Measurements from ENCODE around the gene MSMB.
"Not testable (repeated sequence)": the region's sequence is repeated elsewhere in the genome, so short reads cannot be mapped to it uniquely, and the experiment has no call there.

MSMB gene

GRCh38 chr10:46069771-46070463 lies 23.8 kb upstream of the MSMB start:
- no peak for DNase-seq

DNA sequence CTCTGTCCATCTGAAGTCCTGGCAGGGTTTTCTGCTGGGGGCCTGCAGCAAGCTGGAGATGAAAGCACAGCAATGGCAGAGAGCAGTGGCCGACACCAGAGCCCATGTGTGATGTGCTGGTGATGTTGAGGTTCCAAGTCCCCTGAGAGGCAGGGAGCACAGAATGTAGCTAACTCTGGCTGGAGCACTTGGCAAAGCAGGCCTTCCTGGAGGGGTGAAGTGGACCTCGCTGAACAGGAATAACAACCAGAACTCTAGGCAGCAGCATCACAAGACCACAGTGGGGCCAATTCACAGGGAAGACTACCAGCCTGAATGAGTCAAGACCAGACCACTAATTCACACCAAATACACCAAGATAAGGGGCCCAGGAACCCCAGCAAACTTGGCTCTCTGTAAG lies 22.8 kb upstream of the MSMB start:
- no peak for DNase-seq

DNA sequence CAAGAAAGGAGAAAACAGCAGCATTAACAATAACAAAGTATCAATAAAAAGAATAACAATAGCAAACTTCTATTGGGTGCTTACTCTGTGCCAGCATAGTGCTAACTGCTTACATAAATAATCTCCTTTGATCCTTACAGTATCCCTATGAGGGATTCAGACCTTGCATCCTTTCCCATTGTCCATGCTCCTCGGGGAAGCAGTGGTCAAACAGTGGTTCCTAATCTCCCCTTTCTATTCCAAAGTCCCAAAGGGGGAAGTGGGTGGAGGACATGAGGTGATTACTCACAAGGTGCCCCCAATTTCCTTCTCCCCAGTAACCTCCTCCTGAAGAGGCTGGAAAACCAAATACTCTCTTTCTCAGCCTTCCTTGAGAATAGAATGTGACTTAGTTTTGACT lies 22.0 kb upstream of the MSMB start:
- DNase-seq, result no peak

DNA sequence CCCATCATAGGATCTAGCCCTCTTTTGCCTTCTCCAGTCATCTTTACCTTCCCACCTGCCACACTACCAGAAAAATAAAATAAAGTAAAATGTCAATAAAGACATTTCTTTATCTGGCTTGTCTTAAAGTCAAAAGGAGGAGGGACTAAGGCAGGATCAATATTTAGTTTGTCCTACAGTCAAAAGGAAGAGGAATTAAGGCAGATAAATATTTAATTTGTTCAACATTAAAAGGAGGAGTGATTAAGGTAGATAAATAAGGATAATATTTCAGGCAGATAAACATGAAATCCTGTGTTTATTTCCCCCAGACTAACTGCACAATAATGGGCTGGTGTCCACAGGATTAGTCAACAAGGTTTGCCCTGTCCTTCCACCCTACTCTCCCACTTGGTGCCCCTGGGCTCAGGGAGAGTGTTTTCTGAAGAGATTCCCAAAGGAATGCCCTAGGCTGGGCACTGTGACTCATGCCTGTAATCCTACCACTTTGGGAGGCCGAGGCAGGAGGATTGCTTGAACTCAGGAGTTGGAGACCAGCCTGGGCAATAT lies 18.3 kb upstream of the MSMB start:
- DNase-seq, result no peak

- no peak for DNase-seq
Measured at GRCh38 chr10:46062723-46063428, 16.8 kb upstream of the MSMB start.

GRCh38 chr10:46060706-46061105 lies 14.6 kb upstream of the MSMB start:
- no peak for DNase-seq

GRCh38 chr10:46057927-46058326 lies 11.9 kb upstream of the MSMB start:
- not testable (repeated sequence) for DNase-seq

DNA sequence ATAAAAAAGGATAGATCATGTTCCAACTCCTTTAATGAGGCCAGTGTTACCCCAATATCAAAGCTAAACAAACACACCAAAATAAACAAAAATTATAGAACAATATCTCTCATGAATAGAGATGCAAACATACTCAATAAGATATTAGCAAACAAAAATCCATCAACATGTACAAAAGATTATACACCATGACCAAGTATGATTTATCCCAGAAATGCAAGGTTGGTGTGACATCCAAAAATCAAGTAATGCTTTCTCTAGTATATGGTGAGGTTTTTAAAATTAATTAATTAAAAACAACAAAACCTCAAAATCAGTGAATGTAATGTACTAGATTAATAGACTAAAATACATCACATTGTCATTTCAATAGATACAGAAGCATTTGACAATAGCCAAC lies 11.0 kb upstream of the MSMB start:
- DNase-seq, result no peak

DNA sequence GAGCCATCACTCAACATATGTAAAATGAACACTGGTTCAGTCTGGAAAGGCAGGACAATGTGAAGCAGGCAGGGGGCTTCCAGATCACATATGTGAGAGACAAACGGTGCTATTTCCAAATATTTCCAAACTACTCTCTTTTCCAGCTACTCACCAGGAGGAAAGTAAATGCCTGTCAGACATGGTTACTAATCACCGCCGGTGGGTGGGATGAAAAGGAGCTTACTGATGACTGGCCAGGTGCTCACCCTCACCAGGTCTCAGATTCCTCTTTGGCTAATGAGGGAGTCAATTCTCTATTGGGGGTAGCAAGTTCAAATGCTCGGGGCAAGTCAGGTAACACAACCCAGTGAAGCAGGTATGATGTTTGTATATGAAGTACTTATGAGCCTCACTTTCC lies 9.7 kb upstream of the MSMB start:
- no peak for DNase-seq

DNA sequence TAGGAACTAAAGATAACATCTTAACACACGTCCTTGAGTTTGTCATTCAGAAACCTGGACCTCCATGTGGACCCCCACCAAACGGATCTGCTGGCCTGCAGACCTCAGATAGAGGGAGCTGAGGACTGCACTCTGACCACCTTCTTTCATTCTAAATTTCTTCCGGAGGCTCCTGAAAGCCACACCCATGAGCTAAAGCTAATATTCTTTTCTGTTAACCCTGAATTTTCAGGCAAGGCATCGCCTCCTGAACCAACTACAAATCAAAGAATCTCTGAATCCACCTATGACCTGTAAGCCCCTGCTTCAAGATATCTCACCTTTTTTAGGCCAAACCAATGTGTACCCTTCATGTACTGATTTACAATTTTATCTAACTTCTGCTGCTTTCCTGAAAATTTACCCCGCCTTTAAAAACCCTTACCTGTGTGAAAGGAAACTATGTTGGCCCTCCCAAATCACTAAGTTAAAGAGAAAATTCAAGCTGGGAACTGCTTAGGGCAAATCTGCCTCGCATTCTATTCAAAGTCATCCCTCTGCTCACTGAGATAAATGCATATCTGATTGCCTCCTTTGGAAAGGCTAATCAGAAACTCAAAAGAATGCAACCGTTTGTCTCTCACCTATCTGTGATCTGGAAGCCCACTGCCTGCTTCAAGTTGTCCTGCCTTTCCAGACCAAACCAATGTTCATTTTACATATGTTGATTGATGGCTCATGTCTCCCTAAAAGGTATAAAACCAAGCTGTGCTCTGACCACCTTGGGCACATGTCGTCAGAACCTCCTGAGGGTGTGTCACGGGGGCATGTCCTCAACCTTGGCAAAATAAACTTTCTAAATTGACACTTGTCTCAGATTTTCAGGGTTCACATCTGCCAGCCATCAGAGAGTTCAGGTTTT lies 7.7 kb upstream of the MSMB start:
- no peak for DNase-seq

DNA sequence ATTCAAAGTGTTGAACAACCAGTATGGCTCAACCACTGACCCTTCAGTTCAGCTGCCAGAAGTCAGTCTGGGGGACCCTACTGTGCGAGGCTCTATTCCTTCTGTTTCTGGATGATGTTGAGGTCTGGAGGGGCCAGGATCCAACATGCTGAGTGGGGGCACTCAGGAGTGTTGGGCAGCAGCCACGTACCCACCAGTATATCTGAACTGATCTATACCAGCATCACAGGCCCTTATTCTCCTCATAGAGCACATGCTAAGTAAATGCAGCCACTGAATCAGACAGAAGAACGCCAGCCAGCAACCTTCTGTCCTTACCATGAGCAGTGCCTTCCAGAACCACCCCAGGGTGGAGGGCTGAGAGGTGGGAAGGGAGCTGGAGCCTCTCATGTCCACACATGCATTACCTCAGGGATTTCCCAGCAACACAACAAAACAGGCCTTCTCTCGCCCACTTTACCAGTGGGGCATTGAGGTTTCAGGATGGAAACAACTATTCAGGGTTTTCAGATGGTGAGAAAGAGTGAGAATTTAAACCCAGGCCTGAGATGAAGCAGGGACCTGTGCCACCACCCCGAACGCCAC lies 6.8 kb upstream of the MSMB start:
- DNase-seq, result no peak

DNA sequence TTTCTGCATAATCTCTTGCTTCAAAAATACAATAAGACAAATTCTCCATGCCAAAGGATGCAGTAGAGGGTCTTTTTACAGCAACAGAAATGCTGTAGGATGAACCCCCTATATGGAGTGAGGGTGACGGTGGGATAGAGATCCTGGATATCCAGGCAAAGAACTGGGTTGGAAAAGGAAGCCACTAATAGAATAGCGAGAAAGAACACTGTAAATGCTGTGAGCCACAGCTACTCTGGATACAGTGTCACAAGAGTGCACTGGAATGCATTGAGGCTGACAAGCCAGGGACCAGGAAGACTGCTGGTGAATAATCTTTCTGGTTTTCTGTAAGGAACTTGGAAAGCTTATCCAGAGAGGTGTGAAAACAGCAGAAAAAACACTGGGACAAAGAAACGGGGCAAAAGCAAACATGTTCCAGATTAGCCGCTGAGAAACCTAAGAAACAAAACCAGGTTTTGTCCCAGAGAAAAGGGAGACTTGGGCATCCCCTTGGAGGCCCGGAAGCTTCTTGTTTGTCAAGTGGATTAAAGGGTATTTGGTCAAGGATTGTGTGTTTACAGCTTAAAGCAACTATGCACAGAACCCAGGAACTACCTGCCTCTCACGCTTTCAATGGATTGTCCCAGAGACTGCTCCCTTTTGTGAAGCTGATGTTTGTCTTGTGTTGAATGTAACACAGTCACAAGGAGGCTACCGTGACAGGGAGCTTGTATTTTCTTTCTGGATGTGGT lies 6.2 kb upstream of the MSMB start:
- DNase-seq, result no peak

DNA sequence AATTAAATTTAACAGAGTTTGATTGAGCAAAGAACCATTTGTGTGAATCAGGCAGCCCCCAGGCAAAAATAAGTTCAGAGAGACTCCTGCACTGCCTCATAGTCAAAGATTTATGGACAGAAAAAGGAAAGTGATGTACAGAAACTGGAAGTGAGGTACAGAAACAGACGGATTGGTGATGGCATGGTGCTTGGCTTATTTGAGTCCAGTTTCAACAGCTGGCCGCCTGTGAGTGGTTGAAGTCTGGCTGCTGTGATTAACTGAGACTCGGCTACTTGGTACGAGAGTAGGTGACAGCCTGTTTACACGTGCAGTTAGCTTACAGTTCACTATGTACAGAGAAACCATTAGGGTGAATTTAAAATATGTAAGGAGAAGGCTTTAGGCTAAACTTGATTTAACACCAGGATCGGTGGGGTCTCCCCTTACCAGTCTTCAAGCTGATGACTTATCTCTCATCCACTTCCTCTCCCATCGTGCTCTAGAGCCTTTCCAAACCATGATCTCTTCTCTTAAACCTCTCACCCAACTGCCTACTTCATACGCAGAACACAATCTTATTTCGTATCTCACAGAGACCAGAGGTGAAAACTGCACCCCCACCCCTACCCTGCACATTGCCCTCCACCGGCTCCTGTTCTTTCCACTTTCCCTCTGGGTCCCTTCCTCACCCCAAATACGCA lies 5.0 kb upstream of the MSMB start:
- DNase-seq, result no peak

DNA sequence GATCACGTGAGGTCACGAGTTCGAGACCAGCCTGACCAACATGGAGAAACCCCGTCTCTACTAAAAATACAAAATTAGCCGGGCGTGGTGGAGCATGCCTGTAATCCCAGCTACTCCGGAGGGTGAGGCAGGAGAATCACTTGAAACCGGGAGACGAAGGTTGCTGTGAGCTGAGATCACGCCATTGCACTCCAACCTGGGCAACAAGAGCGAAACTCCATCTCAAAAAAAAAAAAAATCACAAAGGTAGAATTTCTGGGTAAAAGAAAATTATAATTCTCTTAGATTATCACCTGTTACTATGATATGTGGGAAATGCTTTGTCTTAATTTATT lies 3.4 kb upstream of the MSMB start:
- DNase-seq, result not testable (repeated sequence)

- DNase-seq, result no peak
Measured at GRCh38 chr10:46048152-46048551, 2.1 kb upstream of the MSMB start.

DNA sequence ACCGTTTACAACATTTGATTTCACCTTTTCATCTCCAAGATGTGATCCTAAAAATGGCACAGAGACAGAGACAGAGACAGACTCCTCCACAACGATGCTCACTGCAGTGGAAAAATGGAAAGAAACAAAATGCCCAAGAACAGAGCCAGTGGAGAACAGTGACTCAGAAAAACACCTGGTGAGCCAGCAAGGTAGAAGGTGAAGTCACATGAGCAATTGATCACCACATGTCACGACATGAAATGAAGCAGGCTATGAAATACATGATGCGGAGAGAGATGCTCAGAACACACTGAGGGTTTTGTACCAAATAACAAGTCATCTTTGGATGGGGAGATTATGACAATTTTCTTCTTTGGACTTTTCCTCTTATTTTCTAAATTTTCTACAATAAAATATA lies 3.5 kb downstream of the MSMB start:
- DNase-seq, result no peak

- no peak for DNase-seq
Measured at GRCh38 chr10:46040004-46040403, 6.1 kb downstream of the MSMB start.

DNA sequence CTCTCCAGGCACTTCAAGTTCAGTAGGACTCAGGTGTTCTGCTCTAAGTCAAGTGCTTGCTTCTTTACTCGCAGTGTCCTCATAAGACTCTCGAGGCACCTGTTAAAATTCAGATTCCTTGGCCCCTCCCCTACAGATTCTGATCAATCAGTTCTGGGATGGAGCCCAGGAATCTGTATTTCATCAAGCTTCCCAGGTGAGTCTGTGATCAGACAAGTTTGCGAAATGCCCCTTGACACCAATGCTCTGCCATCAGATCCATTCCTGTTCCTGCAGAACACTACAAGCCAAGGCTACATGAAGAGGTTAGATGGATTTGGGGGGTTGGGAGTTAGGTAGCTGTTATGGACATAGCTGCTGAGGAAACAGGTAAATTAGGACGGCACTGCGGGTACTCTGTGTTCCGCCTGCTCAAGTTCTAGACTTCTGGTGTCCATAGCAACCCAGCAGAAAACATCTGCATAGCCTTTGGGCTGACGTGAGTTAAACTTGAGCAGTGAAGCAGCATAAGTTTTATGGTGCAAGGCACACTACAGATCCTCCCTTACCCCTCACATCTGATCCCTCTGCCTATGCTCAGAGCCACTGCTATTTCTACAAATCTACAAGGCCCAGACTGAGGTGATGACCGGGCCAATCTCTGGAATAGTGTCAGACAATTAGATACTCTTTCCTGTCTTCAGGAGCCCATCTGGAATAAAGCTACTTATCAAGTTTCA lies 8.8 kb downstream of the MSMB start:
- DNase-seq, result no peak

- DNase-seq, result no peak
Measured at GRCh38 chr10:46035923-46036849, 9.9 kb downstream of the MSMB start.

DNA sequence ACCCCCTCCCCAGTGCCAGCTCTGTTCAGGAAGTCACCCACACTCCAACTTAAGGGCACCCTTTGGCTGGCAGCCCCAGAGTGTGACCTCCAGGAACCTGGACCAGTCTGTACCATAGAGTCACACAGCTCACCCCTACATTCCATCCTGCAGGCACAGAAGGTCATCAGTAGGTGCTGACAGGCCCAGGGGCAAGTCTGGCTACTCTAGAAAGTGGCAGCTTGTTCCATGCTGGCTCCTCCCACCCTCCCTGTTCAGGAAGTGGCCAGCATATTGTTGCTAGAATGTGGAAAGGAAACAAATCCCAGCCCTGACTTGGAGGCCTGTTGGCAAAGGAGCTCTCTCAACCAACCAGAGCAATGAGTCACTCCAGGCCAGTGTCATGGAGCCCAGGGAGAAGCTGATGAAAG lies 12.5 kb downstream of the MSMB start:
- no peak for DNase-seq
